Measurements from ENCODE around the gene HEPH.

The HEPH gene

GRCh38 chrX:66150163-66150562 lies 13.9 kb upstream of the HEPH start:
- no peak for TF ChIP-seq CTCF (conservative IDR thresholded peaks at IDR 0.05; ENCODE audit: low read depth, low read length)
- no peak for DNase-seq (ENCODE audit: low read depth)
- no peak overlapping the region for H3K4me3 ChIP-seq (ENCODE audit: low read depth, low read length)

DNA sequence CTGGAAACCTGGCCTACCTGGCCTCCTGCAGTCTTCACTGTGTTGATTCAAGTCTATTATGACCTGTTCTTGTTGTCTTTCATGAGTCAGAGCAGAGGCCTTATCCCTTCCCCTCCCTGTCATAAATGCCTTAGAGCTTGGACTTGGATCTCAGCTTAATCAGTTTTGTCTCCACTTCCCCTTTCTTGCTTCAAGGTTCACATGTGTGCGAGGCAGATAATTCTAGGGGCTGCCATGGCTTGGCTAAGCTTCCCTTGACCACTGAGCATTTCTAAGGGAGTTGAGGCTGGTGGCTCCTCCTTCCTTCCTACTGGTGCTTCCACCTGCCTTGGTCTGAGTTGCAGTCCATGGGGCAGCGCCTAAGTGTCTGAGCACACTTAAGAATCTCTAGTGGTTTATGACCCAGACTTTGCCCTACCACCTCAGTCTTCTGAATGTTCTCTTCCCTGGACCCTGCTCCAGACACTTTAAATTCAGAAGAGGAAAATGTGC lies 1.7 kb upstream of the HEPH start:
- TF ChIP-seq CTCF (conservative IDR thresholded peaks at IDR 0.05; ENCODE audit: low read depth, low read length): no peak
- no peak overlapping the region for H3K4me3 ChIP-seq (ENCODE audit: low read depth, low read length)
- no peak for DNase-seq (ENCODE audit: low read depth)

- DNase-seq (ENCODE audit: low read depth): no peak
These were observed 600 bp upstream of the HEPH start for GRCh38 chrX:66163447-66163846.

DNA sequence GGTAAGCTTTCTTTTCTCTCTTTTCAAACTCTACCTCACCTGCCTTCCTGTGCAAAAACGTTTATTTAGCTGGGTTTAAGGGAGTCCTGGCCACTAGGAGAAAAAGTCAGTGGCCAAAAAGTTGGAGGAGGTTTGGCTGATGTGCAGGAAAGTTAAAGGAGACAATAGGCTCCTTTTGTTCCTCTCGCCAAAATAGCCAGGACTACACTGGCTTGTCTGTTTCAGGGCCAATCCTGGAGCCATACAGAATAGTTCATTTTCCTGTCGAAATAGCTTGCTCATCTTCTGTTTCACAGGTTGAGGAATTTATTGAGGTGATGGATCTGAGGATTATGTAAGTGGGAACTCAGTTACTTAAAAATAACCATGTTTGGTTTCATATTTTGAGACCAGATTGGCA lies 423 bp downstream of the HEPH start:
- no peak for DNase-seq (ENCODE audit: low read depth)
- TF ChIP-seq CTCF (conservative IDR thresholded peaks at IDR 0.05; ENCODE audit: low read depth, low read length): no peak
- peak overlapping the region; percentile 10 for H3K4me3 ChIP-seq (ENCODE audit: low read depth, low read length)

More at GRCh38 chrX:66163447-66163846, 600 bp upstream of the HEPH start:
- TF ChIP-seq CTCF (conservative IDR thresholded peaks at IDR 0.05; ENCODE audit: low read depth, low read length): no peak
- no peak overlapping the region for H3K4me3 ChIP-seq (ENCODE audit: low read depth, low read length)

- no peak for TF ChIP-seq CTCF (conservative IDR thresholded peaks at IDR 0.05; ENCODE audit: low read depth, low read length)
- no peak overlapping the region for H3K4me3 ChIP-seq (ENCODE audit: low read depth, low read length)
- DNase-seq (ENCODE audit: low read depth): no peak
These were observed 884 bp downstream of the HEPH start for GRCh38 chrX:66164931-66165330.

GRCh38 chrX:66166671-66167070 lies 2.6 kb downstream of the HEPH start:
- TF ChIP-seq CTCF (conservative IDR thresholded peaks at IDR 0.05; ENCODE audit: low read depth, low read length): no peak
- DNase-seq (ENCODE audit: low read depth): no peak
- H3K4me3 ChIP-seq (ENCODE audit: low read depth, low read length): no peak overlapping the region

GRCh38 chrX:66167431-66167830 lies 3.4 kb downstream of the HEPH start:
- no peak for DNase-seq (ENCODE audit: low read depth)
- no peak for TF ChIP-seq CTCF (conservative IDR thresholded peaks at IDR 0.05; ENCODE audit: low read depth, low read length)
- H3K4me3 ChIP-seq (ENCODE audit: low read depth, low read length): no peak overlapping the region
